ENCODE measurements around the gene NTF3. TPM values are rescaled to one million over a fixed set of nuclear protein-coding genes. Genes with fewer than 3 reads are reported as not detected.

Gene NTF3
- total and polyA plus RNA-seq, 7 donors, result 0.16 to 0.62 (median 0.29) TPM

DNA sequence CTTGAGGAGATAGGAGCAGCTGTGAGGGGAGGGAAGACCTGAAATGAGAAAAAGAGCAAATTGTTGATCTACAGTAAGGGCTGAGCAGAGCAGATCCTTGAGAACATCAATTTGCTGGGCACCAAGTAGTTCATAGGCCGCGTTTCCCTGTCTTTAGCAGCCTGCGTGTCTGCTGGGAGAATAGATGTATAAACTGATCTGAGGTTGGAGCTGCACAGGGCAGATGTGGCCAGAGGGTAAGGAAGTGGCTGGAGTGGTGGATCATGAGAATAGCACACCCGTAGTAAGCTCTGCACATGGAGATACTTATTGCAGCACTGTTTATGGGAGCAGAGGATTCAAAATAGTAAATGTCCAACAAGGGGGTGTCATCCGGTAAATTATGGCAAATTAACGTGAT, 44.4 kb downstream of the NTF3 start:
- WGBS, 3 donors, result 94 to 96% (median 95%) methylated on average over 6 of the region's 6 CpGs
- Histone ChIP-seq H3K27ac (no peak overlapping the region), H3K4me1 (no peaks in the 10 kb centered on the region), H3K4me3 (no peak overlapping the region), H3K27me3 (ENCODE audit: insufficient read depth in 3 of 3, low read length in 2 of 3) (peaks cover 0 to 7% (median 0%) of the 10 kb centered on the region in 3 donors), H3K9me3 (no peaks in the 10 kb centered on the region), H3K36me3 (ENCODE audit: insufficient read depth in 1 of 2, low read depth in 1 of 2) (no peaks in the 10 kb centered on the region)
- intact Hi-C loops (cut with DNase I), result no loop called here
- ATAC-seq (no peak), DNase-seq (no peak)
- TF ChIP-seq, protein P1, sequence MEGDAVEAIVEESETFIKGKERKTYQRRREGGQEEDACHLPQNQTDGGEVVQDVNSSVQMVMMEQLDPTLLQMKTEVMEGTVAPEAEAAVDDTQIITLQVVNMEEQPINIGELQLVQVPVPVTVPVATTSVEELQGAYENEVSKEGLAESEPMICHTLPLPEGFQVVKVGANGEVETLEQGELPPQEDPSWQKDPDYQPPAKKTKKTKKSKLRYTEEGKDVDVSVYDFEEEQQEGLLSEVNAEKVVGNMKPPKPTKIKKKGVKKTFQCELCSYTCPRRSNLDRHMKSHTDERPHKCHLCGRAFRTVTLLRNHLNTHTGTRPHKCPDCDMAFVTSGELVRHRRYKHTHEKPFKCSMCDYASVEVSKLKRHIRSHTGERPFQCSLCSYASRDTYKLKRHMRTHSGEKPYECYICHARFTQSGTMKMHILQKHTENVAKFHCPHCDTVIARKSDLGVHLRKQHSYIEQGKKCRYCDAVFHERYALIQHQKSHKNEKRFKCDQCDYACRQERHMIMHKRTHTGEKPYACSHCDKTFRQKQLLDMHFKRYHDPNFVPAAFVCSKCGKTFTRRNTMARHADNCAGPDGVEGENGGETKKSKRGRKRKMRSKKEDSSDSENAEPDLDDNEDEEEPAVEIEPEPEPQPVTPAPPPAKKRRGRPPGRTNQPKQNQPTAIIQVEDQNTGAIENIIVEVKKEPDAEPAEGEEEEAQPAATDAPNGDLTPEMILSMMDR (IDR thresholded peaks at IDR 0.05), result no peak

GRCh38 chr12:5478081-5478706, 46.3 kb downstream of the NTF3 start:
- H3K9me3 ChIP-seq, result no peaks in the 10 kb centered on the region
- intact Hi-C loops (cut with DNase I), result no loop called here
- no peak overlapping the region for H3K27ac ChIP-seq
- TF ChIP-seq, protein P1 (IDR thresholded peaks at IDR 0.05), result no peak
- no peaks in the 10 kb centered on the region for H3K36me3 ChIP-seq (ENCODE audit: insufficient read depth in 1 of 2, low read depth in 1 of 2)
- WGBS, 3 donors, result 79 to 88% (median 79%) methylated on average over 8 of the region's 8 CpGs
- H3K4me1 ChIP-seq, result no peaks in the 10 kb centered on the region
- H3K4me3 ChIP-seq, result no peak overlapping the region
- DNase-seq, result no peak
- H3K27me3 ChIP-seq (ENCODE audit: insufficient read depth in 3 of 3, low read length in 2 of 3), result peaks cover 0 to 7% (median 0%) of the 10 kb centered on the region in 3 donors
- no peak for ATAC-seq

GRCh38 chr12:5479761-5480160, 47.9 kb downstream of the NTF3 start:
- Histone ChIP-seq H3K4me3 (no peak overlapping the region), H3K36me3 (ENCODE audit: insufficient read depth in 1 of 2, low read depth in 1 of 2) (no peaks in the 10 kb centered on the region), H3K9me3 (no peaks in the 10 kb centered on the region), H3K27ac (no peak overlapping the region), H3K4me1 (no peaks in the 10 kb centered on the region), H3K27me3 (ENCODE audit: insufficient read depth in 3 of 3, low read length in 2 of 3) (peaks cover 0 to 4% (median 0%) of the 10 kb centered on the region in 3 donors)
- WGBS, 3 donors, result 74 to 76% (median 75%) methylated on average over 3 of the region's 3 CpGs
- DNase-seq, result no peak
- TF ChIP-seq, protein P1 (IDR thresholded peaks at IDR 0.05), result no peak
- intact Hi-C loops (cut with DNase I), result no loop called here
- ATAC-seq, result no peak

GRCh38 chr12:5480218-5480937, 48.5 kb downstream of the NTF3 start:
- intact Hi-C loops (cut with DNase I), result no loop called here
- H3K4me3 ChIP-seq, result no peak overlapping the region
- 46 to 49% (median 48%) methylated on average over 21 of the region's 21 CpGs for WGBS, 3 donors
- peaks cover 0 to 4% (median 0%) of the 10 kb centered on the region in 3 donors for H3K27me3 ChIP-seq (ENCODE audit: insufficient read depth in 3 of 3, low read length in 2 of 3)
- DNase-seq (no peak), ATAC-seq (no peak)
- no peaks in the 10 kb centered on the region for H3K4me1 ChIP-seq
- H3K27ac ChIP-seq, result no peak overlapping the region
- no peaks in the 10 kb centered on the region for H3K36me3 ChIP-seq (ENCODE audit: insufficient read depth in 1 of 2, low read depth in 1 of 2)
- H3K9me3 ChIP-seq, result no peaks in the 10 kb centered on the region
- TF ChIP-seq, protein P1 (IDR thresholded peaks at IDR 0.05), result no peak

All from psoas muscle (tissue), 8 donors.